ENCODE results near the gene KRTAP5-5. TPM values are rescaled to one million over a fixed set of nuclear protein-coding genes. Genes with fewer than 3 reads are reported as not detected.

KRTAP5-5 gene
- total RNA-seq, 2 experiments from 2014 or later = not detected

GRCh38 chr11:1633864-1634263, 4.3 kb downstream of the KRTAP5-5 start:
- ChIA-PET POLR2A (no interaction called here), CTCF (interaction anchor here (0.7 kb wide), 1 partner anchor 19 kb away, joined by 3 read pairs; no protein-coding TSS in a partner anchor)
- H3K4me3 Mint-ChIP-seq = no peak overlapping the region
- no peak overlapping the region for H3K27ac Mint-ChIP-seq
- ATAC-seq (no peak), DNase-seq (no peak)
- H3K27me3 Mint-ChIP-seq (ENCODE audit: low read depth) = peaks cover 10% of the 10 kb centered on the region
- no peaks in the 10 kb centered on the region for H3K36me3 Mint-ChIP-seq (ENCODE audit: low read depth)
- no peaks in the 10 kb centered on the region for H3K4me1 Mint-ChIP-seq (ENCODE audit: low read depth)
- H3K9me3 Mint-ChIP-seq (ENCODE audit: insufficient read depth) = no peaks in the 10 kb centered on the region

GRCh38 chr11:1636291-1636950, 6.8 kb downstream of the KRTAP5-5 start:
- ChIA-PET POLR2A (no interaction called here), CTCF (interaction anchor here (0.6 to 4.8 kb wide), 3 partner anchors 17 to 41 kb away, joined by 4 to 49 read pairs (median 5); no protein-coding TSS in a partner anchor)
- DNase-seq (no peak), ATAC-seq (no peak)
- Mint-ChIP-seq H3K27ac (no peak overlapping the region), H3K27me3 (ENCODE audit: low read depth) (peaks cover 10% of the 10 kb centered on the region), H3K4me3 (no peak overlapping the region), H3K9me3 (ENCODE audit: insufficient read depth) (no peaks in the 10 kb centered on the region), H3K4me1 (ENCODE audit: low read depth) (no peaks in the 10 kb centered on the region), H3K36me3 (ENCODE audit: low read depth) (no peaks in the 10 kb centered on the region)

- ATAC-seq (no peak), DNase-seq (no peak)
- H3K27me3 Mint-ChIP-seq (ENCODE audit: low read depth) = peaks cover 8% of the 10 kb centered on the region
- H3K27ac Mint-ChIP-seq = no peak overlapping the region
- H3K9me3 Mint-ChIP-seq (ENCODE audit: insufficient read depth) = no peaks in the 10 kb centered on the region
- POLR2A ChIA-PET = interaction anchor here (0.6 kb wide), 1 partner anchor 1747 kb away, joined by 4 read pairs; no protein-coding TSS in a partner anchor
- no peak overlapping the region for H3K4me3 Mint-ChIP-seq
- H3K36me3 Mint-ChIP-seq (ENCODE audit: low read depth) = no peaks in the 10 kb centered on the region
- CTCF ChIA-PET = interaction anchor here (1.0 to 4.8 kb wide), 3 partner anchors 9 to 16 kb away, joined by 4 to 49 read pairs (median 5); partner anchors contain the start of gene KRTAP5-5
- H3K4me1 Mint-ChIP-seq (ENCODE audit: low read depth) = no peaks in the 10 kb centered on the region
Observed at GRCh38 chr11:1637628-1638027, 8.1 kb downstream of the KRTAP5-5 start.

GRCh38 chr11:1638344-1638743, 8.8 kb downstream of the KRTAP5-5 start:
- no peak for ATAC-seq
- Mint-ChIP-seq H3K27ac (no peak overlapping the region), H3K4me1 (ENCODE audit: low read depth) (no peaks in the 10 kb centered on the region), H3K27me3 (ENCODE audit: low read depth) (peaks cover 8% of the 10 kb centered on the region), H3K36me3 (ENCODE audit: low read depth) (no peaks in the 10 kb centered on the region), H3K9me3 (ENCODE audit: insufficient read depth) (no peaks in the 10 kb centered on the region), H3K4me3 (no peak overlapping the region)
- no peak for DNase-seq
- POLR2A ChIA-PET = no interaction called here
- CTCF ChIA-PET = interaction anchor here (4.8 kb wide), 1 partner anchor 15 kb away, joined by 49 read pairs; no protein-coding TSS in a partner anchor

- ATAC-seq = no peak
- no peak overlapping the region for H3K27ac Mint-ChIP-seq
Observed at GRCh38 chr11:1639102-1639620, 9.6 kb downstream of the KRTAP5-5 start.

GRCh38 chr11:1639666-1640065, 10.1 kb downstream of the KRTAP5-5 start:
- ATAC-seq (no peak), DNase-seq (no peak)
- Mint-ChIP-seq H3K27me3 (ENCODE audit: low read depth) (peaks cover 8% of the 10 kb centered on the region), H3K36me3 (ENCODE audit: low read depth) (no peaks in the 10 kb centered on the region), H3K9me3 (ENCODE audit: insufficient read depth) (no peaks in the 10 kb centered on the region), H3K27ac (no peak overlapping the region), H3K4me3 (no peak overlapping the region), H3K4me1 (ENCODE audit: low read depth) (no peaks in the 10 kb centered on the region)
- CTCF ChIA-PET = interaction anchor here (0.8 to 4.8 kb wide), 17 partner anchors 8 to 361 kb away, joined by 3 to 49 read pairs (median 5); partner anchors contain the start of gene KRTAP5-5
- POLR2A ChIA-PET = no interaction called here

More at GRCh38 chr11:1639102-1639620, 9.6 kb downstream of the KRTAP5-5 start:
- POLR2A ChIA-PET = no interaction called here
- H3K36me3 Mint-ChIP-seq (ENCODE audit: low read depth) = no peaks in the 10 kb centered on the region
- no peaks in the 10 kb centered on the region for H3K4me1 Mint-ChIP-seq (ENCODE audit: low read depth)
- peaks cover 8% of the 10 kb centered on the region for H3K27me3 Mint-ChIP-seq (ENCODE audit: low read depth)
- CTCF ChIA-PET = interaction anchor here (0.8 to 4.8 kb wide), 13 partner anchors 8 to 309 kb away, joined by 3 to 49 read pairs (median 4); partner anchors contain the start of gene KRTAP5-5
- H3K9me3 Mint-ChIP-seq (ENCODE audit: insufficient read depth) = no peaks in the 10 kb centered on the region
- no peak for DNase-seq
- no peak overlapping the region for H3K4me3 Mint-ChIP-seq

- Mint-ChIP-seq H3K4me1 (ENCODE audit: low read depth) (no peaks in the 10 kb centered on the region), H3K9me3 (ENCODE audit: insufficient read depth) (no peaks in the 10 kb centered on the region), H3K27ac (no peak overlapping the region), H3K27me3 (ENCODE audit: low read depth) (peaks cover 8% of the 10 kb centered on the region), H3K36me3 (ENCODE audit: low read depth) (no peaks in the 10 kb centered on the region), H3K4me3 (no peak overlapping the region)
- POLR2A ChIA-PET = no interaction called here
- ATAC-seq (peak; percentile 64), DNase-seq (peak; percentile 32)
- CTCF ChIA-PET = interaction anchor here (0.6 to 4.8 kb wide), 18 partner anchors 9 to 360 kb away, joined by 3 to 49 read pairs (median 6); partner anchors contain the start of gene KRTAP5-5
Observed at GRCh38 chr11:1640076-1640946, 10.7 kb downstream of the KRTAP5-5 start.

- H3K27me3 Mint-ChIP-seq (ENCODE audit: low read depth) = peaks cover 7% of the 10 kb centered on the region
- POLR2A ChIA-PET = no interaction called here
- no peak for DNase-seq
- ATAC-seq = no peak
- H3K4me1 Mint-ChIP-seq (ENCODE audit: low read depth) = no peaks in the 10 kb centered on the region
- H3K36me3 Mint-ChIP-seq (ENCODE audit: low read depth) = no peaks in the 10 kb centered on the region
- CTCF ChIA-PET = interaction anchor here (1.2 to 4.8 kb wide), 6 partner anchors 9 to 360 kb away, joined by 5 to 49 read pairs (median 8); no protein-coding TSS in a partner anchor
- H3K27ac Mint-ChIP-seq = no peak overlapping the region
- H3K9me3 Mint-ChIP-seq (ENCODE audit: insufficient read depth) = no peaks in the 10 kb centered on the region
- no peak overlapping the region for H3K4me3 Mint-ChIP-seq
Observed at GRCh38 chr11:1641096-1641495, 11.5 kb downstream of the KRTAP5-5 start.

GRCh38 chr11:1642288-1643145, 12.9 kb downstream of the KRTAP5-5 start:
- Mint-ChIP-seq H3K27ac (no peak overlapping the region), H3K36me3 (ENCODE audit: low read depth) (no peaks in the 10 kb centered on the region), H3K27me3 (ENCODE audit: low read depth) (peaks cover 7% of the 10 kb centered on the region), H3K4me3 (no peak overlapping the region), H3K9me3 (ENCODE audit: insufficient read depth) (no peaks in the 10 kb centered on the region), H3K4me1 (ENCODE audit: low read depth) (no peaks in the 10 kb centered on the region)
- no peak for ATAC-seq
- ChIA-PET CTCF (no interaction called here), POLR2A (no interaction called here)
- no peak for DNase-seq

GRCh38 chr11:1643146-1643690, 13.6 kb downstream of the KRTAP5-5 start:
- POLR2A ChIA-PET = no interaction called here
- Mint-ChIP-seq H3K27me3 (ENCODE audit: low read depth) (peaks cover 7% of the 10 kb centered on the region), H3K4me3 (no peak overlapping the region), H3K27ac (no peak overlapping the region), H3K36me3 (ENCODE audit: low read depth) (no peaks in the 10 kb centered on the region), H3K9me3 (ENCODE audit: insufficient read depth) (no peaks in the 10 kb centered on the region), H3K4me1 (ENCODE audit: low read depth) (no peaks in the 10 kb centered on the region)
- CTCF ChIA-PET = no interaction called here
- ATAC-seq = no peak
- no peak for DNase-seq

Data from activated CD8-positive, alpha-beta T cell treated with anti-CD3 and anti-CD28 coated beads, Interleukin-2, amount 10 ng/mL, durations not matched to agents 7 days and 5 days (primary cell).